NCI-H526 treated with DMSO at 0.1 percent for 48 hours (cell line): ENCODE results near the gene PJA2.

ENCODE experiments used
- DNase-seq: peaks from one replicate; lab custom pipeline; 2025; lab: John Stamatoyannopoulos, UW

Gene PJA2

DNA sequence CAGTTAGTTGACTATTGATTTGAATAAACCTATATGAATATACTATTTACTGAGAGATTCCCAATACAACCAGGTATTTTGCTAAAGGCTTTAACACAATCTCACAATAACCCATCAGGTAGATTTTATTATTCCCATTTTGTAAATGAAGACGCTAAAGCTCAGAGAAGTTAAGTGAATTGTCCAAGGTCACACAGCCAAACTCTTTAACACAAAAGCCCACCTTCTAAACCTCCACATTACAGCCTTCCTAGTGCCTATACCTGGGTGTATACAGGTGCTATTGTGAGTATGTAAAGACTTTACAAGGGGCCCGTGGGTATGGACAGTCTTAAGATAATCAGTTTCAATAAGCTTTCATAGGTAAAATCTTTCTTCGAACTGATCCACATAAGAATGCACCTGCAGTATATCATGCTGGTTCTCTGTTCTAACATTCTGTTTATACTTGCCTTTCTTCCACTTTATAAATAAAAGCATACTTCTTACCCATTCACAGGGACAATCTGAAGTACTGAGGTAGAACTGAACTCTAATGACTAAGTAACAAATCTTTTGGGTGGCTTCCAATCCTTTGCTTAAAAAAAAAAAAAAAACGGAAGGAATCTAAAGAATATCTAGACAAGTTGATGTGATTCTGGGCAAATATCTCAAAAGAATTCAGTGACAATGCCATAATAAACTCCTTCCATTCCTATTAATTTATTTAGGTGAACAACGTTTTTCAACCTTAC is 59.1 kb downstream of the PJA2 start:
- no peak for DNase-seq

DNA sequence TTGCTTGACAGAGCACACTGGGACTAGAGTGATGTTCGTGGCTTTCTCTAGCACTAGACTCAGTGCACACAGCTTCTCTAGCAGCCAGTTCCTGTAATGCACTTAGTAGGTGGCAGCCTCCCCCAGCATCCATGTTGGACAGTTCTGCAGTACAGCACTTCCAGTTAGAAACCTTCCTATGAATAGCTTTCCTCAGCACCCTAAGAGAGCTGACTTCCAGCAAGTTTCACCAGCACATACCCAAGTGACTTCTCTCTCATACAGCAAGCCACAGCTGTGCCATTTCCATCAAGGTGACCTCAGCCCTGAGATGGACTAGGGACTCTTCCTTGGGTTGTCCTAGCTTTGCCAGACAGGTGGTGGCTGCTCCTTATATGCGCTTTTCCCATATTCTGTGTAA is 60.4 kb downstream of the PJA2 start:
- no peak for DNase-seq

DNA sequence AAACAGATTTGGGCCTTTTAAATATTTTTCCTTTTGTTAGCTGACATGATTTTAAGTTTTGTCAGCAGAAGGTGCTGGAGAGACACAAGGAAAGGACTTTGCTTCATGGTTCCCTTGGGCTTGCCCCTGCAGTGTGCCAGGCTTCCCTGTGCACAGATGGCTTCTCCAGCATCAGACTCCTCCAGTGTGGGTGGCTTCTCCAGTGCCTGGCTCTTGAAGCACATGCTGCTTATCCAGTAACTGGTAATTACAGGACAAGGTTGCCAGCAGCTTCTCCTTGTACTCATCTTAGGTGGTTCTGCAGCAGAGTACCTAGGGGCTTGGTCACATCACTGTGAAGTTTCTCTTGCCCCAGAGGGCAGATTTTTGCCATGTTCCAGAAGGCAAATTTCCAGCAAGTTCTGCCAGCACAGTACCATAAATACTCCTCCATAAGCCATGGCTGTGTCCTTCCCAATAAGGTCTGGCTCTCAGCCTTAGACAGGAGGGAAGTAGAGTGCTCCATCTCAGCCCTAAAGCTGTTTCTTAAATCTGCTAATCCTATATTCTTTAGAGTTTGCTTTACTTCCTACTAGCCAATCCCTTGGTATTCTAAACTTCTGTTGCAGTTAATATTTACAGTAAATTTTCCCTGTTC is 62.4 kb downstream of the PJA2 start:
- DNase-seq, result no peak

DNA sequence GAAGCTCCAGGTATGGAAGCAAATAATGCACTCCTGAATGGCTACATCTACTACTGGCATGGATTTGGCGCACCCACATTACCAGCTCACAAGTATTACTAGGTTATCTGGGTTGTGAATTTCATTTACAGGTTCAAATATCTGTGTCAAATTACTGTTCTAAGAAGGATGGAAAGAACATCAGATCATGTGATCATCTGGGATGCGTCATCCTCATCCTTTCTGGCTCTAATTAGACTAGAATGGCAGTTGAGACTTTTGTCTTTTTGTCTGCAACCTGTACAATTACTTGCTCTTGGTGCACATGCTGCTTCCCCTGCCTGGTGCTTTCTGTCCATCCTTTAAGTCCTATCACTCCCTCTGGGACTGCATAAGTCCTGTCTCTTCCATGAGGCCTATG is 64.1 kb downstream of the PJA2 start:
- DNase-seq, result no peak

DNA sequence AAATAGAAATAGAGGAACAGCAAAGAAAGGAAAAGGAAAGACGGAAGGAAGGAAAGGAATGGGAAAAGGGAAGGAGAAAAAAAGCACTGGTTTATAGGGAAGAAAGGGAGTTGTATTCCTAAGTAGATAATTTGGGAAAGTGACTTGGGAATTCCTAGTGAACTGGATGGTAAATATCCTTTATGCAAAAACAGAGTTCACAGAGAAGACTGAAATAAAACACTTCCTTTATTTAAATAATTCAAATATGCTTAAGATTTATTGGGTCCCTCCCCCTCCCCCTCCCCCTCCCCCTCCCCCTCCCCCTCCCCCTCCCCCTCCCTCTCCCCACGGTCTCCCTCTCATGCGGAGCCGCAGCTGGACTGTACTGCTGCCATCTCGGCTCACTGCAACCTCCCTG is 69.4 kb downstream of the PJA2 start:
- no peak for DNase-seq

DNA sequence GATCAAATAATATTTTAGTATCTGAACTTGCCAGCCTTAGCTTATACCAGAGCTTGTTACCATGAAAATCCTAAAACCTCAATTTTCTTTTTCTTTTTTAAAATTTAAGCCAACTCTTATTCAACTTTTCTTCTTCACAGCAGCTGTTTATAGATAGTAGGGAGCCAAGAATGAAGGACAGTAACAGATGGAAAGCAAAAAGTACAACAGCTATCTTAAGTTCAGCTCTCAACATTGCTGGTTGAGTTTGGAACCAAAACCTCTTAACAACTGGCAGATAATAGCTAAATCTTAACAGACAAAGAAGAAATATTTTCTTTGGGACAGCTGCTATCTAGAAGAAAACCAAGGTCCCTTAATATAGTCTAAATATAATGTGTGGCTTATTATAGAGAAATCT is 74.7 kb downstream of the PJA2 start:
- DNase-seq, result no peak

DNA sequence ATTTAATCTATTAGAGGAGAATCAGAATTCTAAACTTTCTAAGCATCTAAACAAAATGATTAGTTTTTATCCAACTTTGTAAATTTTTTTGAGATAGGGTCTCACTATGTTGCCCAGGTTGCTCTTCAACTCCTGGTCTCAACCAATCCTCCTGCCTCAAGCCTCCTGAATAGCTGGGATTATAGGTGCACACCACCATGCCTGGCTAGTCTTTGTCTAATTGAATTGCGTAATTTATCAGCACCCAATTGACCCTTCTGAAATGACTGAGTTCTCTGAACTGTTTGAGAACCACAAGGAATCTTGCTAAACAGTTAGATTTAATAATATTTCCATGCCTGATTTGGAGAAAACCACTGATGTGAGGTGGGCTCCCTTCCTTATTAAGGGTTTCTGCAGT is 75.7 kb downstream of the PJA2 start:
- DNase-seq, result no peak

DNA sequence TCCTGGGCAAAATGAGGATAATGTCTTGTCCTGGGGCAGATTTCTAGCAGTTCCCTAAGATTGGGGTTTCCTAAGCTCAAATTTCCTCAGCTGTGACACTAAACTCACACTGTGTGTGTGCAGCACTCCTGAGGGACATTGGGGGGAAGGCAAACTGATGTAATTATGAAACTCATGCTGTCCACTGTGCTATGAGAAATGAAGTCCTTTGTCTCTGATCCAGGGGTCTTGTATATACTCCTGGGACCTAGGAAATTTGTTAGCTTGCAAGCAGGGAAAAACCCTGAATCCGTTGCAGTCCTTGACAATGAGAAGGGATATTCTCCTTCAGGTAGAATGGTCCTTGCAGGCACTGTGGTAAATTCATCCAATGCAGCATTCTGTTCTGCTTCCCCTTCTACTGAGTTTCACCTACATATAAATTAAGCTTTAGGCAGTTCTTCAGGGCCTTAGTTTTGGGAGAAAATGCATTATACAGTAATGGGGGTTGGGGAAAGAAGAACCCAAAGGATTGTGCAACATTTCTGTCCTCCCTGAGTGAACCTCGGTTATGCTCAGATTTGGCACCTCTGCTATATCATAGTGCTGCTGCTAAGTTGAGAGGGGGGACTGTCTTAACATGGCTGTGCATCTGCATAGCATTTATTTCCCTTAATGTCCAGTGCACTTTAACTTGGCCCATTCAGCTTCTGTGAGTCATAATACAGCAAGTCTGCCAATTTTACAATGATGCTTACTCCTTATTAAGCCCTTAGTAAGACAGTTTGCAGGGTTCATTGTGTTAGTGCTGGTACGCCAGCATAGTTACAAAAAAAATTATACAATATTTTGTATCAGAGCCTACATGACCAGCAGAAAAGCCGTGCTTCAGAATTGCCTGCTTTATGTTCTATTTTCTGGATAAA is 80.2 kb downstream of the PJA2 start:
- DNase-seq, result no peak

DNA sequence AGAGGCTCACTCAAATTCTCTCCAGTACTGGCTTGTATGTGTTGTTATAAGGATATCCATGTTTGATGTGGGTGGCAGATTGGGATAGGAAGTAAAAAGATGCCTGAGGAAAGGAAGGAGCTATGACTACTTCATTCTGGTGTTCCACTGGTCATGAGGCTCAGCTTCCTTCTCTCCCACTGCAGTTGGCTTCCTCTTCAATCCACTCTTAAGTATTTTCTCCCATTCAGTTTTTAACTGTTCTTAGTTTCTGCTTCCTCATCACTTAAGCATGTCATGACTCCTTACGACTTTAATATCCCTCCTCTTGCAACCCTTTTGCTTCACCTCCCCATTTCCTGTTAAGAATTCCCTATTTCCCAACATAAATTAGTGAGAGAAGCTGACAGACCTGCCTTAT is 81.1 kb downstream of the PJA2 start:
- DNase-seq, result no peak

DNA sequence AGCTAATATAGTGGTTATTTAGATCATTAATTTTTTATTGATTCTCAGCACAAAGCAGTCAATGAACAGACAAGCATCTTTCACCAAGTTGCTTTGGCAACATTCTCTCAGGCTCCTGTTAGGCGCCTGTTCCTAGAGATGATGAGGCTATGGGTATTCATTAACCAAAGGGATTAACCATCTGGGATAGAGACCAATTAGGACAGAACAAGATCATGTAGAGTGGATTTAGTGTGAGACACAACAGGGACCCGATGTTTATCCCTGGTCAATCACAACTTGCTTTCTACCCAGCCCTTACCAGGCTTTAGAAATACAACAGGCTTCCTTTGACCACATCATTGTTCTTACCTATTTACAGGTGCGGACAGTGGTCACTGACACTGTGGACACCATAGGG is 82.2 kb downstream of the PJA2 start:
- no peak for DNase-seq

DNA sequence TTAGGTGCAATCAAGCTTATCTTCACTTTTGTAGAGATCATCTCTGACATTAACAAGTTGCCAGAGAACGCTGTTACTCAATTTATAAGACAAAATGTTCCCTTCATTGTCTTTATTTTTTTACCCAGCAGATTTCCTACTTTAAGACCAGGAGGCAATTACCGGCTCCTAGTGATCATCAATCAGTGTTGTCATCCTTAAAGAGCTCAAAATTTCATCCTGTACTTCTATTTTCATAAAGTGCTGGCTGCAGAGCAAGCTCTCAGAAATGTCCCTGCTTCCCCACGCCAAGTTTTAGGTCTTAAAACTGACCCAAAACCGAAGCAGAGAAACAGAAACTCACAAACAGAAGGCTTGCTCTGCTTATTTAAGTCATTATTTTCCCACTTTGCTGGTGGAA is 82.9 kb downstream of the PJA2 start:
- no peak for DNase-seq

DNA sequence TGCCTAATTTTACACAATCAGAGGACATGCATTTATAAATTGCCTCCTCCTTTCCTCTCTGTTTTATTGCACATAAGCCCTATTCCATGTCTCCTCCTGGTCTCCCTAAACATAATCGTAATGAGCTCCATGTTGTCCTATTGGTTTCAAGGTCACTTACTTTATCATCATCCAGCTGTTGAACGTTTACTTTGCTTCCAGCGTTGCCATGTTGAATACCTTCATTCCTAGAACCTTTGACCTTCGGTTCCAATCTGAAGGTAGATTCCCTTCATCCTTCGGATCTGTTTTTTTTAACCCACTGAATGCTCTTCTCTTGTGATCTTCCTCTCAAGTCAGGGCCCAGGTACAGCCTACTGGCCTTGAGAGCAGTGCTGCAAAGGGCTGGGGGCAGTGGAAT is 84.3 kb downstream of the PJA2 start:
- DNase-seq, result no peak

DNA sequence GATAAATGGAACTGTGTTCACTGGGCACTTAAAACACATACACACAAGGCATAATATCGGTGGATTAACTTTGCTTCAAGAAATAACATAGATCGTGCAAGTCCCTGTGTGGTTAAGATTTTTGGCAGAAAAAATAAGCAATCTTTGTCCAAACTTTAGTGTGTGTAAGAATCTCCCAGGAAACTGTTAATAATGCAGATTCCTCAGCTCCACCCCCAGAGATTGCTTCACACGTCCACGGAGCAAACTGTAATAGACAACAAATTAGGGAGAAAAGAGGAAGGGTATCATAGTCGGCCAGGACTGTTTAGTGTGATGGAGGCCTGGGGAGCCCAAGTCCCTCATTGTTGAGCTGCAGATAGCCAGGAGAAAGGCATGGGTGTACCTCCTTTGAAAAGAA is 84.8 kb downstream of the PJA2 start:
- no peak for DNase-seq

DNA sequence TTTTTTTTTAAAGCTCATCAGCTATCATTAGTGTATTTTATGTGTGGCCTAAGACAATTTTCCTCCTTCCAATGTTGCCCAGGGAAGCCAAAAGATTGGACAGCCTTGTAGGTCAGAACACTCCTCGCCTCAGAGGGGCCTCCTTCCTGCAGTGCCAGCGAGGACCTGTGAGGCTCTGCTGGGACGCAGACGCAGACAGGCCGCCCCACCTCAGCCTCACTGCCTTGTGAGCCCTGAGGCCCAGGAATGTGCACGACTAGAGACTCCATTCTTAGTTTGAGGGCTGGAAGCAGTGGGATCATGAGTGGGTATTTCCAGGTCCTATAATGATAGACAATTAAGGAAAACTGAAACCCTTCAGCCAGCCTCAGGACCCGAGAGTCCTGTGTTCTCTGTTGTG is 85.4 kb downstream of the PJA2 start:
- no peak for DNase-seq

DNA sequence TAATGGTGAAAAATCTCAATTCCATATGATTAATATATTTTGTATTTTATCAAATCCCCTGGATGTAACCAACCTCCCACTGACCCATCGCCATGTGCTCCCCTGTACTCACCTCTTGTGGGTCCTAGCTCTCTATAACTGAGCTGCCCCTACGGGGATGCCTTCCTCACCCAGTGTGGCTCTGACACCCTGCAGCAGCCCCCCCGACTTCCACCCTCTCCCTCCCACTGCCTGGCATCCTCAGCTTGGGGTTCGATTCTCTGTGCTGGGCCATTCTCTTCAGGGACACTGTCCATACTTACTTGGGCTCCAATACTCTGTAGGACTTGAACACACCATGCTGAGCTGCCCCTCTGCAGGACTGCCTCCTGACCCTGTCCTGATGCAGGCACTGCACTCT is 87.1 kb downstream of the PJA2 start:
- DNase-seq, result no peak

DNA sequence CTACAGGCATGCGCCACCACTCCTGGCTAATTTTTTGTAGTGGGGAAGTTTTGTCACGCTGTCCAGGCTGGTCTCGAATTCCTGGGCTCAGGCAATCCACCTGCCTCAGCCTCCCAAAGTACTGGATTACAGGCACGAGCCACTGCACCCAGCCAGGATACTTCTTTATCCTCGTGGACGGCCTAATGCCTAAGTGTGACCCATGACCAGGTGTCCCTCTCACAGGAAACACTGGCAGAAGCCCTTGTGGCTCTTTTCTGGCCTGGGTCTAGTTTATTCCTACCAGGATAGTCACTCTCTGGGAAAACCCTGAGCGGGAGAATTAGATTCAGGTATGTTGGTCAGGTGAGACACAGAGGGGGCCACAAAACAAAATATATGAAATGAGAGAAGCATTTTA is 90.4 kb downstream of the PJA2 start:
- no peak for DNase-seq

DNA sequence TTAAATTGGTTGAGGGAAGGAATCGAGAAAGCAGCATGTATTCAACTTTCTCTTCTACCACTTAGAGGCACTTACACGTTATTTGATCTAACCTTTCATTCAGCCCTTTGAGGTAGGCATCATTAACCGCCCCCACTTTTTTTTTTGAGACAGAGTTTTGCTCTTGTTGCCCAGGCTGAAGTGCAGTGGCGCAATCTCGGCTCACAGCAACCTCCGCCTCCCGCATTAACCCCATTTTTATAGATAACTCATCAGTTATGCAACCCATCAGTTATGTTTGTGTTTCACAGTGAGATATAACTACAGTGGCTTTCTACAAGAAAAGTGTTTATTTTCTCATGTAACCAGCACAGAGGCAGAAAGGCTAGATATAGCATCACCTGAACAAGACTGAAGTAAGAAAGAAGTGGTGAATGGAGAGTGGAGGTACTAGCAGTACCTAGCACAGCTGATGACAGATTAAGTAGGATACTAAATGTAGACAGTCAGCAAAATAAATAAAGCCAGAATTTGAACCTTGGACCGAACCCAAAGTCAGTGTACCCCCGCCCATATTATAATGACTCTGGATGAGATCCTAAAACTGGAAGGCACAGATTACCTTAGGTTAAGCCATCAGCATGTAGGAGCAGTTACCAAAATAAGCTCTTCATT is 91.2 kb downstream of the PJA2 start:
- no peak for DNase-seq

DNA sequence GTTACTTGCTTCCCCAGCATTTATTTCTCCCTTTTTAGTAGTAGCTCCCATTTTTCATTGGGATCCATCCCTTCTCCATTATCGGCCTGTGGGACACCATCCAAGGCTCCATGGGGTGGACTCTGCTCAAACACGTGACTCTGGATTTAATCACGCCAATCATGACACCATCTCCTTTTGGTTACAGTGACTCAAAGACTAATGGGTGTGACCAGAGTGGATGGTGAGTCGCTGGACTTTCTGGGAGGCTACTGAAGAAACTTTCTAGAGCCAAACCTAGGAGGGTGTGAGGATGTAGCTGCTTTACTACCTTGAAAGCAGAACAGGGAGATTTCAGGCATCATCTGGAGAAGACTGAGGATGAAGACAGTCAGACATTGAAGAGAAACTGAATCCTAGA is 93.1 kb downstream of the PJA2 start:
- no peak for DNase-seq

DNA sequence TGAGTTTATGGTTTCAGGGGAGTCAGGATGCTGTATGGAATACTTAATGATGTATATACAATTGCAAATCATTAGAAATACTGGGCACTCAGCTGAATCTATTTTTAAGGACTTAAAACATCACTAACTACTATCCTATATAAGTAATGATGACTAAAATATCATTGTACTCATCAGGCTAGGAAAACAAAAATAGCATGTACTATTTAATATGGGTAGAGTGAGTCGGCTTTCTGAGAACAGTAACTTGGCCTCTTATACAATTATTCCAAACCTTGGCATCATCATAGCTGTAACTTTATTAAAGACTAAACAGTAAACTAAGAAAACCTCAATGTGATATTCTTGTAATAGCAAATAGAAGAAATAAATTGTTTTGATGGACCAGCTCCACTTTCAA is 94.5 kb downstream of the PJA2 start:
- DNase-seq, result no peak

DNA sequence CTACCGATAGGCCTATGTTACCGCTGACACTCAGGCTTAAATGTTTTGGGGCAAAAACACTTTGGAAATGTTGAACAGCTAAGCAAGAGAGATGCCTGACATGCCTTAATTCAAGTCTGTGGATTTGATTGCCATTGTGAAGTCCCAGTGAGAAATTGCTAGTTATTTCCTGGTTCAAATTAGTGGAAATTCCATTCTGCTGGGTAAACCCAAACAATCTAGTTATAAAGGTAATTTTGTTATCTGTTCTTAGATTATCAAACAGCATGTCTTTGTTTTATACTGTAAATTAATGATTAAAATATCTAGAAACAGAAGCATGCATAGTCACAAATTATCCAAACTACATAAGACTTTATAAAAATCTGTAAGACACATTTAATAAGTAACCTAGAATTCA is 96.6 kb downstream of the PJA2 start:
- no peak for DNase-seq

DNA sequence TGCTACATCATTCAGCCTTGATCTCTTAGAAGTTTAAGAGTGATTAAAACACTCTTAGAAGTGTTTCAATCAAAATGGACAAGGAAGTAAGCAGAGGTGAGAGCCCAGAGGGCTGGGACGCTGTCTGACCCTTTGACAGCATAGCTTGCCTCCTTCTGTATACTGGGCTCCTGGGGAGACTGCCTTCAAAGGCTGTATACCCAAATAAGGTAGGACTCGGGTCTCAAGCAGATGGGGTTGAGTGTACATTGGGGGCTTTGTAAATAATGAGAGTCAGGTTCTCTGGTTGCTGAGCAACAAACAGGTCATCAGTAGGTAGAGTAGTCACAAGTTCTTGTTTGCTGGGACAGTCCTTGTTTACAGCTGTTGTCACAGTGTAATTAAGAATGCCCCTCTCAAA is 97.1 kb downstream of the PJA2 start:
- no peak for DNase-seq

DNA sequence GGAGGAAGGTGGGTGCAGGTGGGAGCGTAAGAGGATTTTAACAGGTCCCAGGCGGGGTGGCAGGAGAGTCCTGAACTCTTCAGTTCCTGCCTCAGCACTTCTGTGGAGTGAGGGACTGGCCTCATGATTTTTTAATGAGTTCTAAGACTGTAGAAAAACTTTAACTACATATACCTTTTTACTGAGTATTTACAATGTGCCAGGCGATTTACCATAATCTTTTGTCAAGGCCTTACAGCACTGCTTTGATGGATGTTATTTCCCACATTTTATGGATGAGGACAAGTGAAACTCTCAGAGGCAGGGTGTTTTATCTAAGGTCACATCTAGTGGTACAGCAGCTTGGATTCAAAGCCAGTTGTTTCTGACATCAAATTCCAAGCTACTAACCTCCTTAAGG is 99.5 kb downstream of the PJA2 start:
- no peak for DNase-seq
